Loucy (cell line): ENCODE data around the gene PLPP6.
A peak's percentile ranks its signal among the peaks of the same experiment; 100 is the strongest.

Source experiments
- H2AFZ ChIP-seq: fragments of 200-600 bp; sonication (generic); 2 replicates; pipeline ENCODE4 v1.6.0; 2016; ENCODE audit warnings: antibody characterized with exemption, mild to moderate bottlenecking, low read length, moderate library complexity
- H3F3A ChIP-seq: fragments of 200-600 bp; 2 replicates; pipeline ENCODE4 v1.6.0; 2016; ENCODE audit warnings: antibody characterized with exemption, low read depth, mild to moderate bottlenecking
- H3K27me3 ChIP-seq: fragments of 200-600 bp; sonication (generic); 2 replicates; pipeline ENCODE4 v1.6.1; 2014; ENCODE audit warnings: low read length, mild to moderate bottlenecking; ENCODE audit not compliant: insufficient read depth, poor library complexity, severe bottlenecking
- H3K36me3 ChIP-seq: fragments of 200-600 bp; sonication (generic); 2 replicates; pipeline ENCODE4 v1.6.1; 2016; ENCODE audit warnings: low read length; ENCODE audit not compliant: insufficient read depth
- H3K4me1 ChIP-seq: fragments of 200-600 bp; sonication (generic); 2 replicates; pipeline ENCODE4 v1.5.1; 2014; ENCODE audit warnings: low read length, mild to moderate bottlenecking; ENCODE audit not compliant: insufficient read depth, poor library complexity, severe bottlenecking
- H3K4me2 ChIP-seq: fragments of 200-600 bp; sonication (generic); 2 replicates; pipeline ENCODE4 v1.6.0; 2014; ENCODE audit warnings: antibody characterized with exemption, low read length, low read depth, mild to moderate bottlenecking; ENCODE audit not compliant: poor library complexity, severe bottlenecking
- H3K4me3 ChIP-seq: fragments of 200-600 bp; sonication (generic); 2 replicates; pipeline ENCODE4 v1.5.1; 2014; ENCODE audit warnings: low read length, mild to moderate bottlenecking, mixed read lengths; ENCODE audit not compliant: poor library complexity, severe bottlenecking
- H3K79me2 ChIP-seq: fragments of 200-600 bp; sonication (generic); 2 replicates; pipeline ENCODE4 v1.6.1; 2014; ENCODE audit warnings: low read length; ENCODE audit not compliant: insufficient read depth
- H3K9ac ChIP-seq: fragments of 200-600 bp; sonication (generic); 2 replicates; pipeline ENCODE4 v1.6.0; 2014; ENCODE audit warnings: mild to moderate bottlenecking, low read depth, low read length, moderate library complexity; ENCODE audit not compliant: poor library complexity, severe bottlenecking
- H3K9me2 ChIP-seq: fragments of 200-600 bp; sonication (generic); replicated peaks from 2 replicates; pipeline ENCODE4 v1.6.1; 2016; ENCODE audit warnings: low read depth, low read length, mixed read lengths
- H3K9me3 ChIP-seq: fragments of 200-600 bp; sonication (generic); 2 replicates; pipeline ENCODE4 v1.6.1; 2014; ENCODE audit warnings: mild to moderate bottlenecking, antibody characterized with exemption, low read length, low read depth; ENCODE audit not compliant: insufficient read depth
- H4K20me1 ChIP-seq: fragments of 200-600 bp; sonication (generic); 2 replicates; pipeline ENCODE4 v1.6.0; 2014; ENCODE audit warnings: antibody characterized with exemption, low read length, mild to moderate bottlenecking; ENCODE audit not compliant: insufficient read depth, poor library complexity, severe bottlenecking
- EZH2phosphoT487 ChIP-seq: fragments of 200-600 bp; IDR thresholded peaks from 2 replicates; pipeline ENCODE4 v1.6.1; 2018; ENCODE audit warnings: antibody characterized with exemption, mild to moderate bottlenecking, moderate library complexity, borderline replicate concordance
- TF ChIP-seq, protein P1 (sequence below): fragments of 200-600 bp; sonication (generic); conservative IDR thresholded peaks from 2 replicates; pipeline ENCODE4 v1.5.1; 2014; ENCODE audit warnings: mild to moderate bottlenecking, antibody characterized with exemption, low read length

The PLPP6 gene

DNA sequence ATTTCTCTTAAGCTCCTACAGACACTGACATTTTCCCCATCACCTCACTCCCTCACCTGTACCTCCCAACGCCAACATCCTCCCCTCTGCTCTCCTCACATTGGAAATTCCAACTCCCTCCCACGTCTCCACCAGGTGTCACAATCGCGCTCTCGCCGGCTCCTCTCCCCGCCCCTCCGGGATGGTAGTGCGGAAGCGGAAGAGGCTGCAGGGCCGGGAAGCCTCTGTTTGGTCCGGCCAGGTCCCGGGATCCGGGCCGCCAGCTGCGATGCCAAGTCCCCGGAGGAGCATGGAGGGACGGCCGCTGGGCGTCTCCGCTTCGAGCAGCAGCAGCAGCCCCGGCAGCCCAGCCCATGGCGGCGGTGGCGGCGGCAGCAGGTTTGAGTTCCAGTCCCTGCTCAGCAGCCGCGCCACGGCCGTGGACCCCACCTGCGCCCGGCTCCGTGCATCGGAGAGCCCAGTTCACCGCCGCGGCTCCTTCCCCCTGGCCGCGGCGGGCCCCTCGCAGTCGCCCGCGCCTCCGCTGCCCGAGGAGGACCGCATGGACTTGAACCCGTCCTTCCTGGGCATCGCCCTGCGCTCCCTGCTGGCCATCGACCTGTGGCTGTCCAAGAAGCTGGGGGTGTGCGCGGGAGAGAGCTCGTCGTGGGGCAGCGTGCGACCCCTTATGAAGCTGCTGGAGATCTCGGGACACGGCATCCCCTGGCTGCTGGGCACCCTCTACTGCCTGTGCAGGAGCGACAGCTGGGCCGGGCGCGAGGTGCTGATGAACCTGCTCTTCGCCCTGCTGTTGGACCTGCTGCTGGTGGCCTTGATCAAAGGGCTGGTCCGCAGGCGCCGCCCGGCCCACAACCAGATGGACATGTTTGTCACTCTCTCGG lies at the start of gene PLPP6:
PLPP6 (plus strand) TSS at position 187 of the 881 bp plus-strand sequence; CDS start at position 269, 82 bp downstream.
- Histone ChIP-seq H3K36me3 (no peaks in the 10 kb centered on the region), H3K79me2 (no peaks in the 10 kb centered on the region), H3F3A (peaks cover 6% of the 10 kb centered on the region; the same call in 1 of the 2 replicates), H3K4me2 (peak within 1 kb of the TSS; percentile 85), H3K9me2 (no peaks in the 10 kb centered on the region), H3K9ac (peak within 1 kb of the TSS; percentile 73), H3K27me3 (peaks cover 14% of the 10 kb centered on the region), H2AFZ (peak within 1 kb of the TSS; percentile 87), H3K4me3 (peak within 1 kb of the TSS; percentile 77), H3K4me1 (peaks cover 31% of the 10 kb centered on the region), H3K9me3 (no peaks in the 10 kb centered on the region), H4K20me1 (no peaks in the 10 kb centered on the region)
- TF ChIP-seq, protein P1, sequence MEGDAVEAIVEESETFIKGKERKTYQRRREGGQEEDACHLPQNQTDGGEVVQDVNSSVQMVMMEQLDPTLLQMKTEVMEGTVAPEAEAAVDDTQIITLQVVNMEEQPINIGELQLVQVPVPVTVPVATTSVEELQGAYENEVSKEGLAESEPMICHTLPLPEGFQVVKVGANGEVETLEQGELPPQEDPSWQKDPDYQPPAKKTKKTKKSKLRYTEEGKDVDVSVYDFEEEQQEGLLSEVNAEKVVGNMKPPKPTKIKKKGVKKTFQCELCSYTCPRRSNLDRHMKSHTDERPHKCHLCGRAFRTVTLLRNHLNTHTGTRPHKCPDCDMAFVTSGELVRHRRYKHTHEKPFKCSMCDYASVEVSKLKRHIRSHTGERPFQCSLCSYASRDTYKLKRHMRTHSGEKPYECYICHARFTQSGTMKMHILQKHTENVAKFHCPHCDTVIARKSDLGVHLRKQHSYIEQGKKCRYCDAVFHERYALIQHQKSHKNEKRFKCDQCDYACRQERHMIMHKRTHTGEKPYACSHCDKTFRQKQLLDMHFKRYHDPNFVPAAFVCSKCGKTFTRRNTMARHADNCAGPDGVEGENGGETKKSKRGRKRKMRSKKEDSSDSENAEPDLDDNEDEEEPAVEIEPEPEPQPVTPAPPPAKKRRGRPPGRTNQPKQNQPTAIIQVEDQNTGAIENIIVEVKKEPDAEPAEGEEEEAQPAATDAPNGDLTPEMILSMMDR, result peak; percentile 62
- TF ChIP-seq EZH2phosphoT487, result no peak

GRCh38 chr9:4614627-4615026 lies 47.5 kb upstream of the PLPP6 start:
- Histone ChIP-seq H3K9me2 (no peaks in the 10 kb centered on the region), H3K9me3 (no peaks in the 10 kb centered on the region), H3K4me2 (no peak overlapping the region), H3F3A (no peaks in the 10 kb centered on the region), H3K79me2 (no peaks in the 10 kb centered on the region), H4K20me1 (no peaks in the 10 kb centered on the region), H3K36me3 (no peaks in the 10 kb centered on the region), H3K4me1 (peaks cover 3% of the 10 kb centered on the region), H3K9ac (no peak overlapping the region), H2AFZ (no peak overlapping the region), H3K27me3 (peaks cover 78% of the 10 kb centered on the region), H3K4me3 (no peak overlapping the region)
- TF ChIP-seq, protein P1, result no peak
- no peak for TF ChIP-seq EZH2phosphoT487

GRCh38 chr9:4615251-4615650 lies 46.8 kb upstream of the PLPP6 start:
- Histone ChIP-seq H3K36me3 (no peaks in the 10 kb centered on the region), H3K9ac (no peak overlapping the region), H3K4me2 (no peak overlapping the region), H4K20me1 (no peaks in the 10 kb centered on the region), H3F3A (no peaks in the 10 kb centered on the region), H3K79me2 (no peaks in the 10 kb centered on the region), H3K4me3 (no peak overlapping the region), H3K9me2 (no peaks in the 10 kb centered on the region), H3K4me1 (peaks cover 8% of the 10 kb centered on the region), H3K9me3 (no peaks in the 10 kb centered on the region), H3K27me3 (peaks cover 78% of the 10 kb centered on the region), H2AFZ (no peak overlapping the region)
- TF ChIP-seq EZH2phosphoT487, result no peak
- TF ChIP-seq, protein P1, result no peak
